ENCODE measurements around the gene PSMD10. TPM values are rescaled to one million over a fixed set of nuclear protein-coding genes. Genes with fewer than 3 reads are reported as not detected.

Gene PSMD10
- total RNA-seq, 1 donor from 2014 or later = 34.7 TPM

- DNase-seq = no peak
- Histone ChIP-seq H3K36me3 (no peaks in the 10 kb centered on the region), H3K4me3 (no peak overlapping the region), H3K27me3 (no peaks in the 10 kb centered on the region), H3K4me1 (no peaks in the 10 kb centered on the region), H3K27ac (no peak overlapping the region), H3K9me3 (no peaks in the 10 kb centered on the region)
- intact Hi-C loops (cut with DNase I) = no loop called here
- no peak for ATAC-seq
- TF ChIP-seq CTCF (IDR thresholded peaks at IDR 0.05) = no peak
These were observed 31.5 kb downstream of the PSMD10 start for GRCh38 chrX:108059801-108060200.

- Histone ChIP-seq H3K9me3 (no peaks in the 10 kb centered on the region), H3K27ac (no peak overlapping the region), H3K27me3 (no peaks in the 10 kb centered on the region), H3K4me3 (no peak overlapping the region), H3K4me1 (no peaks in the 10 kb centered on the region), H3K36me3 (no peaks in the 10 kb centered on the region)
- intact Hi-C loops (cut with DNase I) = no loop called here
- ATAC-seq = no peak
- no peak for DNase-seq
- TF ChIP-seq CTCF (IDR thresholded peaks at IDR 0.05) = no peak
These were observed 35.8 kb downstream of the PSMD10 start for GRCh38 chrX:108055546-108055945.

GRCh38 chrX:108053218-108053617 is 38.1 kb downstream of the PSMD10 start:
- H3K27ac ChIP-seq = no peak overlapping the region
- DNase-seq = no peak

GRCh38 chrX:108049649-108050048 is 41.7 kb downstream of the PSMD10 start:
- ATAC-seq (no peak), DNase-seq (no peak)
- intact Hi-C loops (cut with DNase I) = no loop called here
- Histone ChIP-seq H3K4me3 (no peak overlapping the region), H3K27ac (no peak overlapping the region), H3K36me3 (no peaks in the 10 kb centered on the region), H3K9me3 (no peaks in the 10 kb centered on the region), H3K4me1 (no peaks in the 10 kb centered on the region), H3K27me3 (no peaks in the 10 kb centered on the region)
- no peak for TF ChIP-seq CTCF (IDR thresholded peaks at IDR 0.05)

More at GRCh38 chrX:108053218-108053617, 38.1 kb downstream of the PSMD10 start:
- intact Hi-C loops (cut with DNase I) = no loop called here
- no peak for ATAC-seq
- Histone ChIP-seq H3K9me3 (no peaks in the 10 kb centered on the region), H3K27me3 (no peaks in the 10 kb centered on the region), H3K36me3 (no peaks in the 10 kb centered on the region), H3K4me3 (no peak overlapping the region), H3K4me1 (no peaks in the 10 kb centered on the region)
- TF ChIP-seq CTCF (IDR thresholded peaks at IDR 0.05) = no peak

- intact Hi-C loops (cut with DNase I) = no loop called here
- no peak within 1 kb of the TSS for H3K27ac ChIP-seq
- ATAC-seq (no peak), DNase-seq (no peak)
- no peaks in the 10 kb centered on the region for H3K4me1 ChIP-seq
- H3K27me3 ChIP-seq = no peaks in the 10 kb centered on the region
- no peak for TF ChIP-seq CTCF (IDR thresholded peaks at IDR 0.05)
- no peak within 1 kb of the TSS for H3K4me3 ChIP-seq
- H3K36me3 ChIP-seq = no peaks in the 10 kb centered on the region
- H3K9me3 ChIP-seq = no peaks in the 10 kb centered on the region
These were observed 46.6 kb downstream of the PSMD10 start, which contains the start of gene VSIG1 for GRCh38 chrX:108044554-108045256. Gene VSIG1, plus strand, starts transcription at chrX:108045065. Its CDS starts 66 bp downstream, at chrX:108045131.
